PC-9 (cell line): ENCODE measurements around the gene ZNF148.

ENCODE experiments used
- EZH2 ChIP-seq: fragments of 200-600 bp; sonication (generic); IDR thresholded peaks from 2 replicates; pipeline ENCODE4 v1.8.0; 2017; ENCODE audit warnings: antibody characterized with exemption, low read depth
- TF ChIP-seq, protein P1 (sequence below): fragments of 200-600 bp; sonication (generic); conservative IDR thresholded peaks from 2 replicates; pipeline ENCODE4 v1.6.1; 2017; ENCODE audit warnings: mixed run types, antibody characterized with exemption, mild to moderate bottlenecking, moderate library complexity

DNA sequence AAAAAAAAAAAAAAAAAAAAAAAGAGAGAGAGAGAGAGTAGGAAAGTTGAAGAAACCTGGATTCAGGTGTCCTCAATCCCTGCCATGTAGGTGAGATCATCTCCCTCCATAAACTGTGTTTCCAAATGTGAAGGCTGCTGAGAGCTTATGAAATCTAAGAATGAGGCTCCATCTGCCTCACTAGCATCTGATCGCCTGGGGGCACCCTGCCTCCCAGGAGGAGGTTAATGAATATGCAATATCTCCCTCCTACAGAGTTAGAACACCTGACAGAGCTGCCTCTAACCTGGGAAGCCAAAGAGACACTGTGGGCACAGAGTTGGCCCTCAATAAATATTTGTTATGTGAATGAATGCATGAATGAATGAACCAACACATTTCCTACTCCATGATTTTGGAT is 23.8 kb upstream of the ZNF148 start:
- TF ChIP-seq, protein P1, sequence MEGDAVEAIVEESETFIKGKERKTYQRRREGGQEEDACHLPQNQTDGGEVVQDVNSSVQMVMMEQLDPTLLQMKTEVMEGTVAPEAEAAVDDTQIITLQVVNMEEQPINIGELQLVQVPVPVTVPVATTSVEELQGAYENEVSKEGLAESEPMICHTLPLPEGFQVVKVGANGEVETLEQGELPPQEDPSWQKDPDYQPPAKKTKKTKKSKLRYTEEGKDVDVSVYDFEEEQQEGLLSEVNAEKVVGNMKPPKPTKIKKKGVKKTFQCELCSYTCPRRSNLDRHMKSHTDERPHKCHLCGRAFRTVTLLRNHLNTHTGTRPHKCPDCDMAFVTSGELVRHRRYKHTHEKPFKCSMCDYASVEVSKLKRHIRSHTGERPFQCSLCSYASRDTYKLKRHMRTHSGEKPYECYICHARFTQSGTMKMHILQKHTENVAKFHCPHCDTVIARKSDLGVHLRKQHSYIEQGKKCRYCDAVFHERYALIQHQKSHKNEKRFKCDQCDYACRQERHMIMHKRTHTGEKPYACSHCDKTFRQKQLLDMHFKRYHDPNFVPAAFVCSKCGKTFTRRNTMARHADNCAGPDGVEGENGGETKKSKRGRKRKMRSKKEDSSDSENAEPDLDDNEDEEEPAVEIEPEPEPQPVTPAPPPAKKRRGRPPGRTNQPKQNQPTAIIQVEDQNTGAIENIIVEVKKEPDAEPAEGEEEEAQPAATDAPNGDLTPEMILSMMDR = no peak
- no peak for TF ChIP-seq EZH2
